ENCODE data around the gene FBF1. TPM values are rescaled to one million over a fixed set of nuclear protein-coding genes. Genes with fewer than 3 reads are reported as not detected.

The FBF1 gene
- total RNA-seq, 3 donors from 2014 or later (not counting 1 experiment from before 2014, with no cell fraction given) = 24.9 to 34.0 (median 33.0) TPM

DNA sequence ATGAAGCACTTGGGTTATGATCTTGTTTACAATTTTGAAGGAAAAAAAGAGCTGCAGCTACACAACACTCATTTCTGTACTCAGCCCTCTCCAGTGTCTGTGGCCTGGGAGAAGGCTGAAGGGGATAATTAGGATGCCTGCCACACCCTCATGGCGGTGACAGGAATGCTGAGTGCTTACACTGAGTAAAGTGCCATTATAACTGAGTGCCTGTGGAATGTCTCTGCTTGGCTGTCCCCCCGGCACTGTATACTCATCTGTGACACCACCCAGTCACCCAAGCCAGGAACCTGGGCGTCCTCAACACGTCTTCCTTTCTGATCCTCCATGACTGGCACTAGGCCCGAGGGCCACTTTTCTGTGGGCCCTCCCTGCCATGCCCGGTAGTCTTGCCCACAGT, 32.6 kb downstream of the FBF1 start:
- intact Hi-C loops (cut with micrococcal nuclease) = no loop called here
- H3K36me3 ChIP-seq (ENCODE audit: control insufficient read depth, insufficient read depth, low read length) = no peaks in the 10 kb centered on the region
- no peak overlapping the region for H3K27ac Mint-ChIP-seq
- H3K4me1 Mint-ChIP-seq = peaks cover 0 to 14% of the 10 kb centered on the region in 2 donors
- H3K27ac ChIP-seq (ENCODE audit: low read length) = no peak overlapping the region
- H3K36me3 Mint-ChIP-seq = no peaks in the 10 kb centered on the region
- no peak for ATAC-seq
- H3K4me3 ChIP-seq (ENCODE audit: low read length) = no peak overlapping the region
- TF ChIP-seq, protein P1, sequence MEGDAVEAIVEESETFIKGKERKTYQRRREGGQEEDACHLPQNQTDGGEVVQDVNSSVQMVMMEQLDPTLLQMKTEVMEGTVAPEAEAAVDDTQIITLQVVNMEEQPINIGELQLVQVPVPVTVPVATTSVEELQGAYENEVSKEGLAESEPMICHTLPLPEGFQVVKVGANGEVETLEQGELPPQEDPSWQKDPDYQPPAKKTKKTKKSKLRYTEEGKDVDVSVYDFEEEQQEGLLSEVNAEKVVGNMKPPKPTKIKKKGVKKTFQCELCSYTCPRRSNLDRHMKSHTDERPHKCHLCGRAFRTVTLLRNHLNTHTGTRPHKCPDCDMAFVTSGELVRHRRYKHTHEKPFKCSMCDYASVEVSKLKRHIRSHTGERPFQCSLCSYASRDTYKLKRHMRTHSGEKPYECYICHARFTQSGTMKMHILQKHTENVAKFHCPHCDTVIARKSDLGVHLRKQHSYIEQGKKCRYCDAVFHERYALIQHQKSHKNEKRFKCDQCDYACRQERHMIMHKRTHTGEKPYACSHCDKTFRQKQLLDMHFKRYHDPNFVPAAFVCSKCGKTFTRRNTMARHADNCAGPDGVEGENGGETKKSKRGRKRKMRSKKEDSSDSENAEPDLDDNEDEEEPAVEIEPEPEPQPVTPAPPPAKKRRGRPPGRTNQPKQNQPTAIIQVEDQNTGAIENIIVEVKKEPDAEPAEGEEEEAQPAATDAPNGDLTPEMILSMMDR (IDR thresholded peaks at IDR 0.05) = no peak
- DNase-seq = no peak
- no peak overlapping the region for H3K4me3 Mint-ChIP-seq
- H3K9me3 Mint-ChIP-seq = no peaks in the 10 kb centered on the region
- WGBS (ENCODE audit: insufficient coverage) = 93% methylated on average over 6 of the region's 6 CpGs
- no peaks in the 10 kb centered on the region for H3K27me3 Mint-ChIP-seq (ENCODE audit: low read depth in 2 of 2)
- no peaks in the 10 kb centered on the region for H3K27me3 ChIP-seq (ENCODE audit: control insufficient read depth, insufficient read depth, low read length)
- H3K9me3 ChIP-seq (ENCODE audit: control insufficient read depth, insufficient read depth, low read length) = no peaks in the 10 kb centered on the region
- peaks cover 16% of the 10 kb centered on the region for H3K4me1 ChIP-seq (ENCODE audit: control insufficient read depth, insufficient read depth, low read length)

GRCh38 chr17:75906143-75906884, 34.5 kb downstream of the FBF1 start:
- no peak for DNase-seq
- Mint-ChIP-seq H3K4me3 (peak overlapping the region; percentile 62), H3K9me3 (no peaks in the 10 kb centered on the region), H3K27ac (peak overlapping the region in 1 of 2 donors; percentile 75), H3K27me3 (ENCODE audit: low read depth in 2 of 2) (no peaks in the 10 kb centered on the region), H3K36me3 (no peaks in the 10 kb centered on the region), H3K4me1 (peaks cover 0 to 14% of the 10 kb centered on the region in 2 donors)
- H3K27ac ChIP-seq (ENCODE audit: low read length) = no peak overlapping the region
- H3K4me3 ChIP-seq (ENCODE audit: low read length) = no peak overlapping the region
- H3K27me3 ChIP-seq (ENCODE audit: control insufficient read depth, insufficient read depth, low read length) = no peaks in the 10 kb centered on the region
- H3K9me3 ChIP-seq (ENCODE audit: control insufficient read depth, insufficient read depth, low read length) = no peaks in the 10 kb centered on the region
- ATAC-seq = no peak
- intact Hi-C loops (cut with micrococcal nuclease) = no loop called here
- 92% methylated on average over 10 of the region's 10 CpGs for WGBS (ENCODE audit: insufficient coverage)
- TF ChIP-seq, protein P1 (IDR thresholded peaks at IDR 0.05) = no peak
- H3K36me3 ChIP-seq (ENCODE audit: control insufficient read depth, insufficient read depth, low read length) = peaks cover 10% of the 10 kb centered on the region
- H3K4me1 ChIP-seq (ENCODE audit: control insufficient read depth, insufficient read depth, low read length) = peaks cover 16% of the 10 kb centered on the region

GRCh38 chr17:75904749-75905521, 35.9 kb downstream of the FBF1 start, which contains the start of gene MRPL38:
Gene MRPL38, minus strand, starts transcription at chr17:75904884. Its CDS starts 9 bp downstream, at chr17:75904875.
- H3K36me3 ChIP-seq (ENCODE audit: control insufficient read depth, insufficient read depth, low read length) = peaks cover 21% of the 10 kb centered on the region
- TF ChIP-seq, protein P1 (IDR thresholded peaks at IDR 0.05) = peak; percentile 98
- H3K36me3 Mint-ChIP-seq = no peaks in the 10 kb centered on the region
- peak; percentile 95 to 99 (median 95) for ATAC-seq
- H3K4me1 ChIP-seq (ENCODE audit: control insufficient read depth, insufficient read depth, low read length) = peaks cover 16% of the 10 kb centered on the region
- intact Hi-C loops (cut with micrococcal nuclease) = loop anchor here (1.0 to 2.0 kb wide), 3 partner anchors 36 to 100 kb away; partner anchors contain the start of genes FBF1 and WBP2
- peak within 1 kb of the TSS; percentile 60 for H3K4me3 ChIP-seq (ENCODE audit: low read length)
- H3K4me1 Mint-ChIP-seq = peaks cover 0 to 14% of the 10 kb centered on the region in 2 donors
- no peaks in the 10 kb centered on the region for H3K9me3 ChIP-seq (ENCODE audit: control insufficient read depth, insufficient read depth, low read length)
- H3K27me3 ChIP-seq (ENCODE audit: control insufficient read depth, insufficient read depth, low read length) = no peaks in the 10 kb centered on the region
- no peaks in the 10 kb centered on the region for H3K9me3 Mint-ChIP-seq
- peak within 1 kb of the TSS; percentile 88 for H3K4me3 Mint-ChIP-seq
- peak; percentile 94 to 96 for DNase-seq
- no peaks in the 10 kb centered on the region for H3K27me3 Mint-ChIP-seq (ENCODE audit: low read depth in 2 of 2)
- WGBS (ENCODE audit: insufficient coverage) = 2% methylated on average over 67 of the region's 69 CpGs
- peak within 1 kb of the TSS; percentile 77 to 90 for H3K27ac Mint-ChIP-seq
- H3K27ac ChIP-seq (ENCODE audit: low read length) = peak within 1 kb of the TSS; percentile 87
